ENCODE measurements around the gene GLOD4. TPM values are rescaled to one million over a fixed set of nuclear protein-coding genes. Genes with fewer than 3 reads are reported as not detected.

GLOD4 gene
- polyA plus RNA-seq, 1 donor from 2014 or later: 235 TPM

GRCh38 chr17:828761-829160 lies 46.7 kb upstream of the GLOD4 start:
- Histone ChIP-seq H3K9me2 (ENCODE audit: insufficient read depth, low read length) (no peaks in the 10 kb centered on the region), H3K27me3 (ENCODE audit: insufficient read depth, low read depth, low read length) (no peaks in the 10 kb centered on the region), H3K4me3 (ENCODE audit: low read length) (no peak overlapping the region), H4K20me1 (ENCODE audit: insufficient read depth) (no peaks in the 10 kb centered on the region), H3K9me3 (ENCODE audit: low read length) (no peaks in the 10 kb centered on the region), H3F3A (ENCODE audit: insufficient read depth, low read length, poor library complexity, severe bottlenecking) (no peaks in the 10 kb centered on the region), H3K36me3 (ENCODE audit: insufficient read depth, low read length) (no peaks in the 10 kb centered on the region), H3K4me2 (ENCODE audit: low read length) (no peak overlapping the region), H3K27ac (ENCODE audit: low read length) (no peak overlapping the region), H2AFZ (ENCODE audit: low read depth, low read length) (no peak overlapping the region), H3K79me2 (replicated peaks; ENCODE audit: insufficient read depth, low read length) (no peaks in the 10 kb centered on the region), H3K9ac (ENCODE audit: low read length) (no peak overlapping the region)
- TF ChIP-seq SMC3 (conservative IDR thresholded peaks at IDR 0.05; ENCODE audit: poor library complexity) (no peak), MXI1 (conservative IDR thresholded peaks at IDR 0.05; ENCODE audit: poor library complexity, severe bottlenecking) (no peak), EP300 (conservative IDR thresholded peaks at IDR 0.05; ENCODE audit: poor library complexity, severe bottlenecking) (no peak), RAD21 (conservative IDR thresholded peaks at IDR 0.05) (no peak), CTCF (IDR thresholded peaks at IDR 0.05; ENCODE audit: poor library complexity, severe bottlenecking) (no peak), TAF1 (IDR thresholded peaks at IDR 0.05; ENCODE audit: low read depth) (no peak), EZH2 (IDR thresholded peaks at IDR 0.05; ENCODE audit: borderline replicate concordance, insufficient read depth, low read length, poor library complexity, severe bottlenecking) (no peak), REST (IDR thresholded peaks at IDR 0.05; ENCODE audit: borderline replicate concordance) (no peak), POLR2AphosphoS5 (IDR thresholded peaks at IDR 0.05) (no peak)

- Histone ChIP-seq H3F3A (ENCODE audit: insufficient read depth, low read length, poor library complexity, severe bottlenecking) (no peaks in the 10 kb centered on the region), H4K20me1 (ENCODE audit: insufficient read depth) (no peaks in the 10 kb centered on the region)
These were observed 44.7 kb upstream of the GLOD4 start for GRCh38 chr17:826778-827177.

More at GRCh38 chr17:826778-827177, 44.7 kb upstream of the GLOD4 start:
- no peaks in the 10 kb centered on the region for H3K9me3 ChIP-seq (ENCODE audit: low read length)
- no peak overlapping the region for H3K4me3 ChIP-seq (ENCODE audit: low read length)
- no peak overlapping the region for H3K27ac ChIP-seq (ENCODE audit: low read length)
- TF ChIP-seq EZH2 (IDR thresholded peaks at IDR 0.05; ENCODE audit: borderline replicate concordance, insufficient read depth, low read length, poor library complexity, severe bottlenecking) (no peak), EP300 (conservative IDR thresholded peaks at IDR 0.05; ENCODE audit: poor library complexity, severe bottlenecking) (no peak), TAF1 (IDR thresholded peaks at IDR 0.05; ENCODE audit: low read depth) (no peak), MXI1 (conservative IDR thresholded peaks at IDR 0.05; ENCODE audit: poor library complexity, severe bottlenecking) (no peak), SMC3 (conservative IDR thresholded peaks at IDR 0.05; ENCODE audit: poor library complexity) (no peak), REST (IDR thresholded peaks at IDR 0.05; ENCODE audit: borderline replicate concordance) (no peak), CTCF (IDR thresholded peaks at IDR 0.05; ENCODE audit: poor library complexity, severe bottlenecking) (no peak), RAD21 (conservative IDR thresholded peaks at IDR 0.05) (no peak), POLR2AphosphoS5 (IDR thresholded peaks at IDR 0.05) (no peak)
- no peak overlapping the region for H2AFZ ChIP-seq (ENCODE audit: low read depth, low read length)
- H3K36me3 ChIP-seq (ENCODE audit: insufficient read depth, low read length): no peaks in the 10 kb centered on the region
- no peaks in the 10 kb centered on the region for H3K27me3 ChIP-seq (ENCODE audit: insufficient read depth, low read depth, low read length)
- no peak overlapping the region for H3K9ac ChIP-seq (ENCODE audit: low read length)
- H3K79me2 ChIP-seq (replicated peaks; ENCODE audit: insufficient read depth, low read length): no peaks in the 10 kb centered on the region
- no peak overlapping the region for H3K4me2 ChIP-seq (ENCODE audit: low read length)
- H3K9me2 ChIP-seq (ENCODE audit: insufficient read depth, low read length): no peaks in the 10 kb centered on the region
